CD14-positive monocyte (primary cell): ENCODE data around the gene CLEC4C. TPM values are rescaled to one million over a fixed set of nuclear protein-coding genes. Genes with fewer than 3 reads are reported as not detected.

ENCODE experiments used
- DNase-seq, 3 donors: peaks; one replicate each; pipeline ENCODE4 v3.0.0-alpha.2; 2011 to 2022
- H2AFZ ChIP-seq: 2 replicates; pipeline ENCODE4 v1.6.0; 2012; ENCODE audit warnings: mild to moderate bottlenecking, low read depth, low read length, inconsistent platforms; ENCODE audit not compliant: insufficient read depth, poor library complexity, severe bottlenecking
- H3K27ac ChIP-seq, 2 donors: 1 replicate in 1 of 2; 2 replicates in 1 of 2; pipeline ENCODE4 v1.5.1; 2012 to 2013; ENCODE audit warnings: low read length in 2 of 2, control low read depth in 1 of 2, inconsistent platforms in 1 of 2, low read depth in 1 of 2, mild to moderate bottlenecking in 1 of 2
- H3K27me3 ChIP-seq, 2 donors: one replicate each; pipeline versions ENCODE4 v1.6.0 to v1.6.1; 2011 to 2013; ENCODE audit warnings: low read length in 2 of 2; ENCODE audit not compliant: control insufficient read depth in 2 of 2, insufficient read depth in 2 of 2
- H3K36me3 ChIP-seq, 2 donors: replicated peaks in 1 of 2; 1 replicate in 1 of 2; 2 replicates in 1 of 2; pipeline versions ENCODE4 v1.5.1 to v1.6.1; 2012 to 2013; ENCODE audit warnings: low read length in 2 of 2, control low read depth in 1 of 2, inconsistent platforms in 1 of 2, mild to moderate bottlenecking in 1 of 2; ENCODE audit not compliant: insufficient read depth in 2 of 2, control insufficient read depth in 1 of 2
- H3K4me1 ChIP-seq, 2 donors: 1 replicate in 1 of 2; 2 replicates in 1 of 2; pipeline versions ENCODE4 v1.5.1 to v1.6.1; 2012 to 2013; ENCODE audit warnings: low read length in 2 of 2, control low read depth in 1 of 2, inconsistent platforms in 1 of 2, mild to moderate bottlenecking in 1 of 2, moderate library complexity in 1 of 2; ENCODE audit not compliant: insufficient read depth in 2 of 2, control insufficient read depth in 1 of 2
- H3K4me2 ChIP-seq: replicated peaks from 2 replicates; pipeline ENCODE3; 2012; ENCODE audit warnings: low read length, moderate library complexity, mild to moderate bottlenecking; ENCODE audit not compliant: poor library complexity, severe bottlenecking; ENCODE audit errors: extremely low read depth
- H3K4me3 ChIP-seq, 3 experiments: fragments of 200-600 bp in 1 of 3; sonication (generic) in 1 of 3; replicated peaks in 1 of 3; 1 replicate in 2 of 3; 2 replicates in 1 of 3; pipeline ENCODE4 v1.5.1; 2011 to 2013; ENCODE audit warnings: low read length in 3 of 3, mild to moderate bottlenecking in 3 of 3, control low read depth in 2 of 3, low read depth in 2 of 3, inconsistent platforms in 1 of 3, moderate library complexity in 1 of 3
- H3K79me2 ChIP-seq: 2 replicates; pipeline ENCODE4 v1.6.0; 2012; ENCODE audit warnings: mild to moderate bottlenecking, control low read depth, inconsistent platforms, low read length, moderate library complexity; ENCODE audit not compliant: insufficient read depth
- H3K9ac ChIP-seq: 2 replicates; pipeline ENCODE4 v1.6.0; 2017; ENCODE audit warnings: low read length, mild to moderate bottlenecking; ENCODE audit not compliant: insufficient read depth, poor library complexity, severe bottlenecking
- H3K9me3 ChIP-seq, 2 donors: replicated peaks in 1 of 2; 1 replicate in 1 of 2; 2 replicates in 1 of 2; pipeline versions ENCODE4 v1.5.1 to v1.6.1; 2012 to 2013; ENCODE audit warnings: low read length in 2 of 2, control low read depth in 1 of 2; ENCODE audit not compliant: control insufficient read depth in 1 of 2, insufficient read depth in 1 of 2
- H4K20me1 ChIP-seq: 2 replicates; pipeline ENCODE4 v1.6.0; 2012; ENCODE audit warnings: mild to moderate bottlenecking, low read length, control low read depth, moderate library complexity; ENCODE audit not compliant: insufficient read depth
- H3K27ac Mint-ChIP-seq, 7 donors: one replicate each; pipeline ENCODE4 v1.8.0; 2020; ENCODE audit warnings: mild to moderate bottlenecking in 7 of 7, mixed read lengths in 7 of 7, moderate library complexity in 6 of 7, inconsistent platforms in 2 of 7
- H3K27me3 Mint-ChIP-seq, 3 donors: one replicate each; pipeline ENCODE4 v1.8.0; 2021 to 2022; ENCODE audit warnings: low read depth in 3 of 3, mild to moderate bottlenecking in 3 of 3, mixed read lengths in 3 of 3, moderate library complexity in 3 of 3, inconsistent platforms in 1 of 3
- H3K36me3 Mint-ChIP-seq, 2 donors: one replicate each; pipeline ENCODE4 v1.8.0; 2020; ENCODE audit warnings: mixed read lengths in 2 of 2, inconsistent platforms in 1 of 2, mild to moderate bottlenecking in 1 of 2
- H3K4me1 Mint-ChIP-seq: one replicate; pipeline ENCODE4 v1.8.0; 2020; ENCODE audit warnings: mild to moderate bottlenecking, mixed read lengths
- H3K4me3 Mint-ChIP-seq, 2 donors: one replicate each; pipeline ENCODE4 v1.8.0; 2020; ENCODE audit warnings: mild to moderate bottlenecking in 2 of 2, mixed read lengths in 2 of 2, moderate library complexity in 1 of 2
- H3K9me3 Mint-ChIP-seq, 7 donors: one replicate each; pipeline ENCODE4 v1.8.0; 2020 to 2022; ENCODE audit warnings: mixed read lengths in 7 of 7, mild to moderate bottlenecking in 6 of 7, moderate library complexity in 6 of 7, inconsistent platforms in 2 of 7
- WGBS: methylation state at CpG from one replicate; pipeline ENCODE4 v1.1.5; 2013; ENCODE audit warnings: missing lambda C conversion rate; ENCODE audit not compliant: insufficient coverage; 5-methylcytosine and 5-hydroxymethylcytosine counted together
- intact Hi-C, 2 donors: fragments of 100-400 bp; cut with micrococcal nuclease; formaldehyde crosslinking; loops; one replicate each; pipeline versions ENCODE4 v1.15.0 to v1.15.1; 2023
- polyA plus RNA-seq, 3 donors: library from polyadenylated mRNA; depleted of rRNA in 1 of 3; unstranded in 2 of 3; stranded (reverse) in 1 of 3; fragments of 300-500 nt in 2 of 3; fragments of >200 nt in 1 of 3; fragmentation: Illumina TruSeq in 2 of 3; gene quantifications; 1 replicate in 2 of 3; 2 replicates in 1 of 3; pipeline ENCODE4 v1.2.3, GENCODE V29; 2012 to 2021
- TF ChIP-seq, protein P1 (sequence below): fragments of 200-600 bp; IDR thresholded peaks from one replicate; pipeline ENCODE4 v1.8.0; 2022; ENCODE audit warnings: antibody characterized with exemption, mild to moderate bottlenecking

CLEC4C gene
- polyA plus RNA-seq, 3 donors: 0.54 to 1.4 TPM; not detected in 1

DNA sequence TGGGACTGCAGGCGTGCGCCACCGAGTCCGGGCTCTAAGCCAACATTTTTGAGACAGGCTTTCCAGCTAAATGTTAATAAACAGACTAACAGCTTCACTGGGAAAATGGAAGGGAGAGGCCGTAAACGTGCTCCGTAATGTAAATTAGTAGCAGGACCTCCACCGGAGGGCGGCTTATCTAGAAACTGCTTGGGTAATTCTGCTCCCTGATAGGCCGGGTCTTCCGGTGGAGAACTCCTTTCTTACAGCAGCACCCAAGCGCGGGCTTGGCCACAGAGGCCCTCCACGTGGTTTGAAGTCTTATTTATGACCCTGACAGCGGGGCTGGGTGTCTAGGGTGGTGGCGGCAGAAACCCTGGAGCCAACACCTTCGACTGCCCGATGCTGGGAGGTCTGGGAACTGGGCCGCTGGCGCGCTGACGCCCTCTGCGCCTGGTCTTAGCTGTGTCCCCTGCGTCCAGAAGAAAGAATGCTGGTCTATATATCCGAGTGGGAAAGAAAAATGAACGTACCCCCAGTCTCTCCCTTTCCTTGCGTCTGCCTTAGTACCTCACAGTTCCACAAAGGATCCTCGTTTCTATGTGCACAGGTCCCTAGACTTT is 34.2 kb downstream of the CLEC4C start:
- Histone ChIP-seq H3K27me3 (no peaks in the 10 kb centered on the region), H3K4me2 (no peak overlapping the region), H3K36me3 (no peaks in the 10 kb centered on the region), H3K4me1 (peaks cover 0 to 5% of the 10 kb centered on the region in 2 donors), H2AFZ (no peak overlapping the region), H3K9ac (no peak overlapping the region), H4K20me1 (no peaks in the 10 kb centered on the region), H3K9me3 (no peaks in the 10 kb centered on the region), H3K27ac (no peak overlapping the region), H3K79me2 (no peaks in the 10 kb centered on the region), H3K4me3 (no peak overlapping the region)
- WGBS: 97% methylated on average over 18 of the region's 28 CpGs
- Mint-ChIP-seq H3K9me3 (peaks cover 0 to 2% (median 0%) of the 10 kb centered on the region in 7 donors), H3K36me3 (no peaks in the 10 kb centered on the region), H3K27ac (no peak overlapping the region), H3K27me3 (peaks cover 0 to 2% (median 2%) of the 10 kb centered on the region in 3 donors), H3K4me1 (peaks cover 6% of the 10 kb centered on the region), H3K4me3 (no peak overlapping the region)
- no peak for DNase-seq
- TF ChIP-seq, protein P1, sequence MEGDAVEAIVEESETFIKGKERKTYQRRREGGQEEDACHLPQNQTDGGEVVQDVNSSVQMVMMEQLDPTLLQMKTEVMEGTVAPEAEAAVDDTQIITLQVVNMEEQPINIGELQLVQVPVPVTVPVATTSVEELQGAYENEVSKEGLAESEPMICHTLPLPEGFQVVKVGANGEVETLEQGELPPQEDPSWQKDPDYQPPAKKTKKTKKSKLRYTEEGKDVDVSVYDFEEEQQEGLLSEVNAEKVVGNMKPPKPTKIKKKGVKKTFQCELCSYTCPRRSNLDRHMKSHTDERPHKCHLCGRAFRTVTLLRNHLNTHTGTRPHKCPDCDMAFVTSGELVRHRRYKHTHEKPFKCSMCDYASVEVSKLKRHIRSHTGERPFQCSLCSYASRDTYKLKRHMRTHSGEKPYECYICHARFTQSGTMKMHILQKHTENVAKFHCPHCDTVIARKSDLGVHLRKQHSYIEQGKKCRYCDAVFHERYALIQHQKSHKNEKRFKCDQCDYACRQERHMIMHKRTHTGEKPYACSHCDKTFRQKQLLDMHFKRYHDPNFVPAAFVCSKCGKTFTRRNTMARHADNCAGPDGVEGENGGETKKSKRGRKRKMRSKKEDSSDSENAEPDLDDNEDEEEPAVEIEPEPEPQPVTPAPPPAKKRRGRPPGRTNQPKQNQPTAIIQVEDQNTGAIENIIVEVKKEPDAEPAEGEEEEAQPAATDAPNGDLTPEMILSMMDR: no peak
- intact Hi-C loops: no loop called here

DNA sequence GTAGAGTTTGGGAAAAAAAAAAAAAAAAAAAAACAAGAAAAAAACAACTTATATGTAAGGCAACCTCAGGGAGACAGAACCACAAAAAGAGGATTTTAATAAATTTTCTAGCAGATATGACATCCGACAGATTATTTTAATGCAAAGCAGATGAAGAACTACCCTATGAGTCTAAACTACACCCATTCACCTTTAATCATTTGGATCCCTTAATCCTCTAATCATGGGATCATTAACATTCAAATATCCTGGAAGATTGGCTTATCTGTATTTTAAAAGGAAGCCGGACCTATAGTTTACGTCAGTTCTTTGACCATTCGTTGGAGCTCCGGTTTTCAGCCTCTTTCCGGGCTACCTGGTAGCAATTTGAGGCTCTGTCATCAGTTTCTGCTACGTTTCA is 36.0 kb downstream of the CLEC4C start, which contains the start of gene DPPA3:
Gene DPPA3 (plus strand): TSS at position 301 of the 400 bp plus-strand sequence. CDS start 138 bp downstream, outside the sequence.
- 100% methylated on average over 4 of the region's 7 CpGs for WGBS
- Mint-ChIP-seq H3K27ac (no peak within 1 kb of the TSS), H3K27me3 (peaks cover 0 to 2% (median 2%) of the 10 kb centered on the region in 3 donors), H3K4me1 (no peaks in the 10 kb centered on the region), H3K9me3 (peaks cover 0 to 2% (median 0%) of the 10 kb centered on the region in 7 donors), H3K36me3 (no peaks in the 10 kb centered on the region), H3K4me3 (no peak within 1 kb of the TSS)
- no peaks in the 10 kb centered on the region for H3K79me2 ChIP-seq
- DNase-seq: no peak
- no peak within 1 kb of the TSS for H3K4me3 ChIP-seq
- no peaks in the 10 kb centered on the region for H4K20me1 ChIP-seq
- H3K9me3 ChIP-seq: no peaks in the 10 kb centered on the region
- no peak within 1 kb of the TSS for H3K27ac ChIP-seq
- H3K4me2 ChIP-seq: no peak within 1 kb of the TSS
- no peak within 1 kb of the TSS for H2AFZ ChIP-seq
- H3K36me3 ChIP-seq: no peaks in the 10 kb centered on the region
- TF ChIP-seq, protein P1: no peak
- no peak within 1 kb of the TSS for H3K9ac ChIP-seq
- intact Hi-C loops: no loop called here
- peaks cover 0 to 5% of the 10 kb centered on the region in 2 donors for H3K4me1 ChIP-seq
- no peaks in the 10 kb centered on the region for H3K27me3 ChIP-seq
